ENCODE data around the gene CSTPP1.

CSTPP1 gene

GRCh38 chr11:47005441-47005840 is 68.9 kb downstream of the CSTPP1 start:
- no peak for DNase-seq (ENCODE audit: low spot score)
- TF ChIP-seq, protein P1, sequence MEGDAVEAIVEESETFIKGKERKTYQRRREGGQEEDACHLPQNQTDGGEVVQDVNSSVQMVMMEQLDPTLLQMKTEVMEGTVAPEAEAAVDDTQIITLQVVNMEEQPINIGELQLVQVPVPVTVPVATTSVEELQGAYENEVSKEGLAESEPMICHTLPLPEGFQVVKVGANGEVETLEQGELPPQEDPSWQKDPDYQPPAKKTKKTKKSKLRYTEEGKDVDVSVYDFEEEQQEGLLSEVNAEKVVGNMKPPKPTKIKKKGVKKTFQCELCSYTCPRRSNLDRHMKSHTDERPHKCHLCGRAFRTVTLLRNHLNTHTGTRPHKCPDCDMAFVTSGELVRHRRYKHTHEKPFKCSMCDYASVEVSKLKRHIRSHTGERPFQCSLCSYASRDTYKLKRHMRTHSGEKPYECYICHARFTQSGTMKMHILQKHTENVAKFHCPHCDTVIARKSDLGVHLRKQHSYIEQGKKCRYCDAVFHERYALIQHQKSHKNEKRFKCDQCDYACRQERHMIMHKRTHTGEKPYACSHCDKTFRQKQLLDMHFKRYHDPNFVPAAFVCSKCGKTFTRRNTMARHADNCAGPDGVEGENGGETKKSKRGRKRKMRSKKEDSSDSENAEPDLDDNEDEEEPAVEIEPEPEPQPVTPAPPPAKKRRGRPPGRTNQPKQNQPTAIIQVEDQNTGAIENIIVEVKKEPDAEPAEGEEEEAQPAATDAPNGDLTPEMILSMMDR (IDR thresholded peaks at IDR 0.05; ENCODE audit: extremely low read depth, insufficient read depth, missing control alignments): no peak
- in situ Hi-C loops (cut with MboI; ENCODE audit: low pct_unique_long_range_greater_than_20kb, low sequenced_read_pairs, unreplicated experiment): no loop called here

GRCh38 chr11:47007579-47007978 is 71.0 kb downstream of the CSTPP1 start:
- in situ Hi-C loops (cut with MboI; ENCODE audit: low pct_unique_long_range_greater_than_20kb, low sequenced_read_pairs, unreplicated experiment): no loop called here
- no peak for DNase-seq (ENCODE audit: low spot score)
- TF ChIP-seq, protein P1 (IDR thresholded peaks at IDR 0.05; ENCODE audit: extremely low read depth, insufficient read depth, missing control alignments): no peak

DNA sequence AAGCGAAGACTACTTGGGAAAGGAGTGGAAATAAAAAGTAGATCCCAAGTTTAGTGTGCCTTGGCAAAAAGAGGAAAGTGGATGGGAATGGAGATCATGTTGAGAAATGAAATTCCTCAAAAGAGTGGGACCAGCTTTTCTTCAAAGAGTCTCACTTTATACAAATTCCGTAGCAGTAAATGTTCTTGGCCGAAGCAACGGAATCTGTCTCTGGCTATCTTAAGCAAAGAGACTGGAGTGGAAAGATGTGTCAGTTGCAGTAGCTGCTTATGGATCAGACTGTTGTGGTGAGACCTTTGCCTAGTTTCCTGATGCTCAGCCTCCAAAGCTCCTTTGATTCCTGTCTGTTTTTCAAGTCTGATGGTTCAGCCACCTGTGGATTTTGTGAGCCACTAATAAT is 73.6 kb downstream of the CSTPP1 start:
- TF ChIP-seq, protein P1 (IDR thresholded peaks at IDR 0.05; ENCODE audit: extremely low read depth, insufficient read depth, missing control alignments): no peak
- in situ Hi-C loops (cut with MboI; ENCODE audit: low pct_unique_long_range_greater_than_20kb, low sequenced_read_pairs, unreplicated experiment): no loop called here
- no peak for DNase-seq (ENCODE audit: low spot score)

- TF ChIP-seq, protein P1 (IDR thresholded peaks at IDR 0.05; ENCODE audit: extremely low read depth, insufficient read depth, missing control alignments): no peak
- in situ Hi-C loops (cut with MboI; ENCODE audit: low pct_unique_long_range_greater_than_20kb, low sequenced_read_pairs, unreplicated experiment): no loop called here
Measured at GRCh38 chr11:47014097-47014496, 77.5 kb downstream of the CSTPP1 start.

DNA sequence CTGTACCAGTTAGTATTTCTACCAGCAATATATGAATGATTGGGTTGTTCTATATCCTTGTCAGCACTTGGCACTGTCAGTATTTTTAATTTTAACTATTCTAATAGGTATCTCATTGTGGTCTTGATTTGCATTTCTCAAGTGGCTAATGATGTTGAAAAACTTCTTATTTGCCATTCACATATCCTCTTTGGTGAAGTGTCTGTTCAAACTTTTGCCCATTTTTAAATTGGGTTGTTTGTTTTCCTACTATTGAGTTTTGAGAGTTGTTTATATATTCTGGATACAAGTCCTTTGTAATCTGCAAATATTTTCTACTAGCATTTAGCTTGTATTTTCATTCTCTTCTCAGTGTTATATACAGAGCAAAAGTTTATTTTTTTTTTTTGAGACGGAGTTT is 82.1 kb downstream of the CSTPP1 start:
- DNase-seq (ENCODE audit: low spot score): no peak
- in situ Hi-C loops (cut with MboI; ENCODE audit: low pct_unique_long_range_greater_than_20kb, low sequenced_read_pairs, unreplicated experiment): no loop called here
- TF ChIP-seq, protein P1 (IDR thresholded peaks at IDR 0.05; ENCODE audit: extremely low read depth, insufficient read depth, missing control alignments): no peak

More at GRCh38 chr11:47014097-47014496, 77.5 kb downstream of the CSTPP1 start:
- no peak for DNase-seq (ENCODE audit: low spot score)

- in situ Hi-C loops (cut with MboI; ENCODE audit: low pct_unique_long_range_greater_than_20kb, low sequenced_read_pairs, unreplicated experiment): no loop called here
- no peak for DNase-seq (ENCODE audit: low spot score)
Measured at GRCh38 chr11:47020793-47021526, 84.4 kb downstream of the CSTPP1 start.

More at GRCh38 chr11:47020793-47021526, 84.4 kb downstream of the CSTPP1 start:
- TF ChIP-seq, protein P1 (IDR thresholded peaks at IDR 0.05; ENCODE audit: extremely low read depth, insufficient read depth, missing control alignments): no peak

All from GM13977 (cell line).